ENCODE data around the gene MYH15. TPM values are rescaled to one million over a fixed set of nuclear protein-coding genes. Genes with fewer than 3 reads are reported as not detected.

MYH15 gene
- total RNA-seq, 2 donors from 2014 or later: 0.07 to 0.15 TPM

DNA sequence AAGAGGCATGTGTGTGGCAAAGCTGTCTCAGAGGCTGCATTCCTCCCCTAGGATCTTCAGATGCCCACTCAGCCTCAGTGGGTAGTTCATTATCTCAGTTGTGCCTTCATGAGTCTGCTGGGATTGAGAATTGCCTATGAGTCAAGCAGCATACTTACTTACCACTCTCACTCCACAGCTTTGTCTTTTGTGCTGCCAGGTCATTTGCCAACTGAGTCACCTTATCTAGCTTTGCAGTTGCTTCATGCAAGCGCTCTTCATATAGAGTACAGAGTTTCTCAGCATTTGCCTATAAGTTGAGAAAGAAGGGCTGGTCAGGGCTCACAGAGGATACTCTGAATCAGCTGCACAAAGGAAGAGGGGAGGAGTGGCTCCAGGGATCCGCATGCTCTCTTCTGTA, 89.5 kb downstream of the MYH15 start:
- peaks cover 5% of the 10 kb centered on the region for H3K27me3 ChIP-seq (ENCODE audit: control insufficient read depth, insufficient read depth, low read length, poor library complexity, severe bottlenecking)
- Mint-ChIP-seq H3K36me3 (ENCODE audit: low read depth) (no peaks in the 10 kb centered on the region), H3K4me1 (no peaks in the 10 kb centered on the region), H3K27ac (no peak overlapping the region), H3K9me3 (no peaks in the 10 kb centered on the region), H3K27me3 (ENCODE audit: insufficient read depth) (no peaks in the 10 kb centered on the region), H3K4me3 (no peak overlapping the region)
- no peaks in the 10 kb centered on the region for H3K9me3 ChIP-seq (ENCODE audit: control insufficient read depth, low read length)
- H3K27ac ChIP-seq (ENCODE audit: low read depth, low read length): no peak overlapping the region
- 93 to 100% methylated on average over 1 to 2 of the region's 2 CpGs for WGBS, 2 experiments (ENCODE audit: insufficient coverage in 1 of 2, insufficient read length in 1 of 2)
- H3K36me3 ChIP-seq (ENCODE audit: control insufficient read depth, insufficient read depth, low read length): no peaks in the 10 kb centered on the region
- TF ChIP-seq, protein P1, sequence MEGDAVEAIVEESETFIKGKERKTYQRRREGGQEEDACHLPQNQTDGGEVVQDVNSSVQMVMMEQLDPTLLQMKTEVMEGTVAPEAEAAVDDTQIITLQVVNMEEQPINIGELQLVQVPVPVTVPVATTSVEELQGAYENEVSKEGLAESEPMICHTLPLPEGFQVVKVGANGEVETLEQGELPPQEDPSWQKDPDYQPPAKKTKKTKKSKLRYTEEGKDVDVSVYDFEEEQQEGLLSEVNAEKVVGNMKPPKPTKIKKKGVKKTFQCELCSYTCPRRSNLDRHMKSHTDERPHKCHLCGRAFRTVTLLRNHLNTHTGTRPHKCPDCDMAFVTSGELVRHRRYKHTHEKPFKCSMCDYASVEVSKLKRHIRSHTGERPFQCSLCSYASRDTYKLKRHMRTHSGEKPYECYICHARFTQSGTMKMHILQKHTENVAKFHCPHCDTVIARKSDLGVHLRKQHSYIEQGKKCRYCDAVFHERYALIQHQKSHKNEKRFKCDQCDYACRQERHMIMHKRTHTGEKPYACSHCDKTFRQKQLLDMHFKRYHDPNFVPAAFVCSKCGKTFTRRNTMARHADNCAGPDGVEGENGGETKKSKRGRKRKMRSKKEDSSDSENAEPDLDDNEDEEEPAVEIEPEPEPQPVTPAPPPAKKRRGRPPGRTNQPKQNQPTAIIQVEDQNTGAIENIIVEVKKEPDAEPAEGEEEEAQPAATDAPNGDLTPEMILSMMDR (conservative IDR thresholded peaks at IDR 0.05): no peak
- H3K9ac ChIP-seq (ENCODE audit: extremely low read depth, low read length, poor library complexity, severe bottlenecking): no peak overlapping the region
- no peaks in the 10 kb centered on the region for H3K4me1 ChIP-seq (ENCODE audit: control insufficient read depth, insufficient read depth, low read length)
- H3K4me3 ChIP-seq (ENCODE audit: low read length): no peak overlapping the region
- DNase-seq: no peak

DNA sequence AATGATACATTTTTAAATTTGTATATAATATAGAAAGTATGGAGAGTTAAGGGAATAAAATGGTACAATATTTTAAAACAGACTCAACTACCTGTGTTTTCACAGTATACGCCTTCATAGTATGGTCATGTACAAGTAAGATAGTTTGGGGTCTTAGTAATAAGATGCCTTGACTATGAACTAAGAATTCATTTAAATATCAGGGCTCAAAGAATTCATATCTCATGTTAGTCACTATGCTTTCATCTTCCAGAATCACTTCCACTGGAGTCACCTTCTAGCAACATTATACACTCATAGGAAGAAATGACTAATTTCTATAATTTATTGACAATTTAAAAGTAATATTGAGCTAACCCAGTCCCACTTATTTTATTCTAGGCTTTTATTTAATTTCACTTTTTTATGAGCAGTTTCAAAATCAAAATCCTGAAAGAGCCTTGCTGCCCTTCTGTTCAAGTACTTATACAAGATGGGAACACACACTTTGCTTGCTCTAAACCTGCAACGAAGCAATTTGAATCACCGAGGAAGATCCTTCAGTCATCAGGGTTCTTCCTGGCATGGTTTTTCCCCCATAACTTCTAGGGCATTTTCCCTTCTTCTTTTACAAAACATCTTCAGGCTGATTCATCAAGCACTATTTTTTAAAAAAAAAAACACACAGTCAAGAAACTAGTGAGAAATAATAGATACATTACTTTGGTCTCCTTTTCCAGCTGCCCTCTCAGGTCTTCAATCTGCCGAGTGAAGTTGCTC, 94.1 kb downstream of the MYH15 start:
- peaks cover 8% of the 10 kb centered on the region for H3K27me3 ChIP-seq (ENCODE audit: control insufficient read depth, insufficient read depth, low read length, poor library complexity, severe bottlenecking)
- H3K9me3 ChIP-seq (ENCODE audit: control insufficient read depth, low read length): no peaks in the 10 kb centered on the region
- H3K4me1 ChIP-seq (ENCODE audit: control insufficient read depth, insufficient read depth, low read length): no peaks in the 10 kb centered on the region
- Mint-ChIP-seq H3K27ac (no peak overlapping the region), H3K4me3 (no peak overlapping the region), H3K27me3 (ENCODE audit: insufficient read depth) (peaks cover 4% of the 10 kb centered on the region), H3K36me3 (ENCODE audit: low read depth) (no peaks in the 10 kb centered on the region), H3K4me1 (no peaks in the 10 kb centered on the region), H3K9me3 (no peaks in the 10 kb centered on the region)
- no peak overlapping the region for H3K4me3 ChIP-seq (ENCODE audit: low read length)
- 94 to 95% methylated on average over 3 to 4 of the region's 4 CpGs for WGBS, 2 experiments (ENCODE audit: insufficient coverage in 1 of 2, insufficient read length in 1 of 2)
- no peak overlapping the region for H3K9ac ChIP-seq (ENCODE audit: extremely low read depth, low read length, poor library complexity, severe bottlenecking)
- no peak overlapping the region for H3K27ac ChIP-seq (ENCODE audit: low read depth, low read length)
- DNase-seq: no peak
- no peaks in the 10 kb centered on the region for H3K36me3 ChIP-seq (ENCODE audit: control insufficient read depth, insufficient read depth, low read length)
- TF ChIP-seq, protein P1 (conservative IDR thresholded peaks at IDR 0.05): no peak

DNA sequence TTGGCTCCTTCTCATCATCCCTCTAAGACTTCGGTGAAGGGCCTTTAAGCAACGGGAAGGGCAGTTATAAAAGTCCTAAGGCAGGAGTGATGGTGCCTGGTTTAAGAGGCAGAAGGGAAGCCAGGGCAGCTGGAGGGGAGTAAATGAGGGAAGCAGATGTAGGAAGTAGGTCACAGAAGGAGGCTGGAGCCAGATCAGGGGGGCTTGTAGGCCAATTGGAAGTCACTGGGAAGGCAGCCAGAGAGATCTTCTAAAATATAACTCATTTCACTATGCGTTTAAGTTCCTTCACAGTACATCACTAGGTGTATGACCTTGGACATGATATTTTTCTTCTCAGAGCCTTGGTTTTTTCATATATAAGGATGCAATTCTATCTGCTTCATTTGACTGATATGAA, 94.7 kb downstream of the MYH15 start:
- 97% methylated on average over 3 of the region's 3 CpGs; no CpG with 5 or more reads in 1 of the 2 experiments for WGBS, 2 experiments (ENCODE audit: insufficient coverage in 1 of 2, insufficient read length in 1 of 2)
- Mint-ChIP-seq H3K9me3 (no peaks in the 10 kb centered on the region), H3K4me1 (no peaks in the 10 kb centered on the region), H3K4me3 (no peak overlapping the region), H3K36me3 (ENCODE audit: low read depth) (no peaks in the 10 kb centered on the region), H3K27ac (no peak overlapping the region), H3K27me3 (ENCODE audit: insufficient read depth) (peaks cover 4% of the 10 kb centered on the region)
- Histone ChIP-seq H3K27ac (ENCODE audit: low read depth, low read length) (no peak overlapping the region), H3K9me3 (ENCODE audit: control insufficient read depth, low read length) (no peaks in the 10 kb centered on the region), H3K4me1 (ENCODE audit: control insufficient read depth, insufficient read depth, low read length) (no peaks in the 10 kb centered on the region), H3K9ac (ENCODE audit: extremely low read depth, low read length, poor library complexity, severe bottlenecking) (no peak overlapping the region), H3K27me3 (ENCODE audit: control insufficient read depth, insufficient read depth, low read length, poor library complexity, severe bottlenecking) (peaks cover 13% of the 10 kb centered on the region), H3K36me3 (ENCODE audit: control insufficient read depth, insufficient read depth, low read length) (no peaks in the 10 kb centered on the region), H3K4me3 (ENCODE audit: low read length) (no peak overlapping the region)
- TF ChIP-seq, protein P1 (conservative IDR thresholded peaks at IDR 0.05): no peak
- DNase-seq: no peak
